ENCODE results near the gene CDIP1.

Gene CDIP1

GRCh38 chr16:4537376-4538343 lies 913 bp downstream of the CDIP1 start:
- H3K79me2 ChIP-seq (ENCODE audit: insufficient read depth, low read length), result peaks cover 30% of the 10 kb centered on the region
- 0 out of 2 replicates have a peak overlapping the region, but pooled peaks have one; percentile 94 for H2AFZ ChIP-seq (ENCODE audit: low read length)

DNA sequence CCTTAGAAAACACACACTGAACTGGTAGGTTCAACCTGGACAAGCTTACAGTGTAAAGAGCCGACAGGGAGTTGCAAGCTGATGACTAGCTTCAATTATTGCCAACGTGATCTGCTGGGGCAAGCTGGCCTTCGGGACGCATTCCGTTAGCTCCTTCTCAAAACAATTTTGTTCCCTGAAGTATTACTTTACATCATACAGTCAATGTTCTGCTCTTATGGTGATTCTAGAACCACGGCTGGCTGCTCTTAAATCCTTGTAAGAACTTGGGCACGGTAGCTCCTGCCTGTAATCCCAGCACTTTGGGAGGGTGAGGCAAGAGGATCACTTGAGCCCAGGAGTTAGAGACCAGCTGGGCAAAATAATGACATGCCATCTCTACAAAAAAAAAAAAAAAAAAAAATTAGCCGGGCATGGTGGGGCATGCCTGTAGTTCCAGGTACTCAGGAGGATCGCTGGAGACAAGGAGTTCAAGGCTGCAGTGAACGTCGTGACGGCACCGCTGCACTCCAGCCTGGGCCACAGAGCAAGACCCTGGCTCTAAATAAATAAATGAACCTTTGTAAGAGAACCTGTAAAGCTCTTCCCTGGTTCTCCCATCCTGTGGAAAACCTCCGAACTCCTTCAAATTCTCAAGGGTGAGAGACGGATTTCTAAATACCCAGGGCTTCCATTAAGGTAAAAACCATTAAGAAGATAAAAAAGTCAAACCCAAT lies 2.0 kb downstream of the CDIP1 start:
- Histone ChIP-seq H3K4me2 (ENCODE audit: low read depth, low read length, poor library complexity, severe bottlenecking) (peak overlapping the region; percentile 80), H3K9me3 (ENCODE audit: insufficient read depth, low read depth, low read length) (no peaks in the 10 kb centered on the region), H3K4me1 (ENCODE audit: insufficient read depth, low read length, poor library complexity, severe bottlenecking) (peaks cover 11% of the 10 kb centered on the region), H3K9me2 (replicated peaks; ENCODE audit: low read depth, low read length) (no peaks in the 10 kb centered on the region), H3K27me3 (ENCODE audit: insufficient read depth, low read length, poor library complexity, severe bottlenecking) (no peaks in the 10 kb centered on the region), H4K20me1 (ENCODE audit: insufficient read depth, low read length, poor library complexity, severe bottlenecking) (no peaks in the 10 kb centered on the region), H3F3A (ENCODE audit: low read depth) (no peaks in the 10 kb centered on the region), H3K79me2 (ENCODE audit: insufficient read depth, low read length) (peaks cover 30% of the 10 kb centered on the region), H2AFZ (ENCODE audit: low read length) (no peak overlapping the region), H3K36me3 (ENCODE audit: insufficient read depth, low read length) (no peaks in the 10 kb centered on the region), H3K4me3 (ENCODE audit: low read length, poor library complexity, severe bottlenecking) (peak overlapping the region; percentile 81), H3K9ac (ENCODE audit: low read depth, low read length, poor library complexity, severe bottlenecking) (peak overlapping the region; percentile 82)
- TF ChIP-seq EZH2phosphoT487 (IDR thresholded peaks at IDR 0.05; ENCODE audit: borderline replicate concordance), result no peak
- TF ChIP-seq CTCF (conservative IDR thresholded peaks at IDR 0.05; ENCODE audit: low read length), result no peak

More at GRCh38 chr16:4537376-4538343, 913 bp downstream of the CDIP1 start:
- TF ChIP-seq EZH2phosphoT487 (IDR thresholded peaks at IDR 0.05; ENCODE audit: borderline replicate concordance) (no peak), CTCF (conservative IDR thresholded peaks at IDR 0.05; ENCODE audit: low read length) (no peak)
- Histone ChIP-seq H3K4me1 (ENCODE audit: insufficient read depth, low read length, poor library complexity, severe bottlenecking) (peaks cover 11% of the 10 kb centered on the region), H3K27me3 (ENCODE audit: insufficient read depth, low read length, poor library complexity, severe bottlenecking) (no peaks in the 10 kb centered on the region), H3K9me2 (replicated peaks; ENCODE audit: low read depth, low read length) (no peaks in the 10 kb centered on the region), H3K4me3 (ENCODE audit: low read length, poor library complexity, severe bottlenecking) (peak overlapping the region; percentile 81), H3K9me3 (ENCODE audit: insufficient read depth, low read depth, low read length) (no peaks in the 10 kb centered on the region), H3F3A (ENCODE audit: low read depth) (no peaks in the 10 kb centered on the region), H3K9ac (ENCODE audit: low read depth, low read length, poor library complexity, severe bottlenecking) (peak overlapping the region; percentile 82), H3K4me2 (ENCODE audit: low read depth, low read length, poor library complexity, severe bottlenecking) (peak overlapping the region; percentile 80), H4K20me1 (ENCODE audit: insufficient read depth, low read length, poor library complexity, severe bottlenecking) (no peaks in the 10 kb centered on the region), H3K36me3 (ENCODE audit: insufficient read depth, low read length) (no peaks in the 10 kb centered on the region)

DNA sequence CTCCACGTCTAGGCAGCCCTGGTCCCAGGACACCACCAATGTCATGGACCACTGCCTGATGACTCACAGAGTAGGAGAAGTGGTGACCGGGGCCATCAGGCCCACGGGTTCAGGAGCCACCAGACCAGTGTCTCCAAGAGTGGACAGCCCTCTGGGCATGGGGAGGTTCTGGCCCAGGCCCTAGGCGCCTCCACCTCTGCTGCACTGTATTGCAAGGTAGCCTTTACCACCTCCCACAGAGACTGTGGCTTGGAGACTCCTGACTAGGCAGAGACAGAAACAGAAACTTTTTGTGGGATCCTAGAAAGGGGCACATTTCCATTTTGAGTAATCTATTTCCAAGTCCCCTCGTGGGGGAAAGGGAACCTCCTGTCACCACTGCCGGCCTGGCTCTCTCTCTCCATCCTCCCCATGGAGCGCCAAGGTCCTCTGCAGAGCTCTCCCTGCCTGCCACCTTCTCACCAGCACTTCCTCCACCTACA lies 2.9 kb downstream of the CDIP1 start:
- Histone ChIP-seq H4K20me1 (ENCODE audit: insufficient read depth, low read length, poor library complexity, severe bottlenecking) (no peaks in the 10 kb centered on the region), H3F3A (ENCODE audit: low read depth) (no peaks in the 10 kb centered on the region), H3K4me2 (ENCODE audit: low read depth, low read length, poor library complexity, severe bottlenecking) (peak overlapping the region; percentile 80), H3K9ac (ENCODE audit: low read depth, low read length, poor library complexity, severe bottlenecking) (peak overlapping the region; percentile 82), H3K27me3 (ENCODE audit: insufficient read depth, low read length, poor library complexity, severe bottlenecking) (no peaks in the 10 kb centered on the region), H3K79me2 (ENCODE audit: insufficient read depth, low read length) (peaks cover 30% of the 10 kb centered on the region), H3K4me1 (ENCODE audit: insufficient read depth, low read length, poor library complexity, severe bottlenecking) (peaks cover 11% of the 10 kb centered on the region), H3K9me3 (ENCODE audit: insufficient read depth, low read depth, low read length) (no peaks in the 10 kb centered on the region), H3K4me3 (ENCODE audit: low read length, poor library complexity, severe bottlenecking) (no peak overlapping the region), H3K9me2 (replicated peaks; ENCODE audit: low read depth, low read length) (no peaks in the 10 kb centered on the region), H3K36me3 (ENCODE audit: insufficient read depth, low read length) (no peaks in the 10 kb centered on the region), H2AFZ (ENCODE audit: low read length) (no peak overlapping the region)
- no peak for TF ChIP-seq EZH2phosphoT487 (IDR thresholded peaks at IDR 0.05; ENCODE audit: borderline replicate concordance)
